Bronchial epithelial cell (primary cell): ENCODE measurements around the gene FATE1. TPM values are rescaled to one million over a fixed set of nuclear protein-coding genes. Genes with fewer than 3 reads are reported as not detected.

Source experiments
- DNase-seq: peaks from one replicate; pipeline ENCODE4 v3.0.0-alpha.2; 2010; ENCODE audit warnings: low read depth
- FAIRE-seq: peaks from 2 replicates; lab custom pipeline; 2011; peaks lifted over from hg19 to GRCh38; lab: Jason Lieb, UNC
- H3K27me3 ChIP-seq: 2 replicates; pipeline ENCODE4 v1.5.1; 2011; ENCODE audit warnings: low read length; ENCODE audit not compliant: control insufficient read depth, insufficient read depth
- H3K36me3 ChIP-seq: 2 replicates; pipeline ENCODE4 v1.5.1; 2011; ENCODE audit warnings: low read length; ENCODE audit not compliant: control insufficient read depth, insufficient read depth
- H3K4me3 ChIP-seq: 2 replicates; pipeline ENCODE4 v1.5.1; 2011; ENCODE audit warnings: mild to moderate bottlenecking, low read depth, low read length, control low read depth
- CTCF ChIP-seq: IDR thresholded peaks from 2 replicates; pipeline ENCODE4 v1.5.1; 2011; ENCODE audit warnings: mild to moderate bottlenecking, moderate library complexity, low read length, control low read depth, inconsistent platforms; ENCODE audit not compliant: insufficient read depth, severe bottlenecking
- total RNA-seq: library from RNA; depleted of rRNA; stranded (reverse); fragments of >200 nt; gene quantifications from 2 replicates; pipeline ENCODE4 v1.2.1, GENCODE V29; 2014

The FATE1 gene
- total RNA-seq, 1 donor from 2014 or later, result not detected

GRCh38 chrX:151736685-151737084, 20.9 kb downstream of the FATE1 start:
- no peaks in the 10 kb centered on the region for H3K27me3 ChIP-seq
- FAIRE-seq, result no peak
- no peak overlapping the region for H3K4me3 ChIP-seq
- DNase-seq, result no peak
- no peaks in the 10 kb centered on the region for H3K36me3 ChIP-seq
- TF ChIP-seq CTCF, result no peak

- Histone ChIP-seq H3K27me3 (no peaks in the 10 kb centered on the region), H3K4me3 (no peak overlapping the region), H3K36me3 (no peaks in the 10 kb centered on the region)
- TF ChIP-seq CTCF, result no peak
- FAIRE-seq, result no peak
- DNase-seq, result no peak
Observed at GRCh38 chrX:151737494-151737893, 21.7 kb downstream of the FATE1 start.

GRCh38 chrX:151738751-151739150, 22.9 kb downstream of the FATE1 start:
- no peak for TF ChIP-seq CTCF
- no peak overlapping the region for H3K4me3 ChIP-seq
- H3K36me3 ChIP-seq, result no peaks in the 10 kb centered on the region
- FAIRE-seq, result no peak
- no peak for DNase-seq
- H3K27me3 ChIP-seq, result no peaks in the 10 kb centered on the region

- H3K4me3 ChIP-seq, result no peak overlapping the region
- DNase-seq (no peak), FAIRE-seq (no peak)
- H3K27me3 ChIP-seq, result no peaks in the 10 kb centered on the region
- no peaks in the 10 kb centered on the region for H3K36me3 ChIP-seq
- no peak for TF ChIP-seq CTCF
Observed at GRCh38 chrX:151741606-151742005, 25.8 kb downstream of the FATE1 start.

GRCh38 chrX:151742311-151742710, 26.5 kb downstream of the FATE1 start:
- FAIRE-seq (no peak), DNase-seq (no peak)
- Histone ChIP-seq H3K36me3 (no peaks in the 10 kb centered on the region), H3K4me3 (no peak overlapping the region), H3K27me3 (no peaks in the 10 kb centered on the region)
- no peak for TF ChIP-seq CTCF
